Anterior cingulate cortex (tissue), 58 donors: ENCODE measurements around the gene KCNE1.

Experiments
- DNase-seq, 58 donors: peaks; one replicate each; lab custom pipeline; 2025; lab: John Stamatoyannopoulos, UW

The KCNE1 gene

DNA sequence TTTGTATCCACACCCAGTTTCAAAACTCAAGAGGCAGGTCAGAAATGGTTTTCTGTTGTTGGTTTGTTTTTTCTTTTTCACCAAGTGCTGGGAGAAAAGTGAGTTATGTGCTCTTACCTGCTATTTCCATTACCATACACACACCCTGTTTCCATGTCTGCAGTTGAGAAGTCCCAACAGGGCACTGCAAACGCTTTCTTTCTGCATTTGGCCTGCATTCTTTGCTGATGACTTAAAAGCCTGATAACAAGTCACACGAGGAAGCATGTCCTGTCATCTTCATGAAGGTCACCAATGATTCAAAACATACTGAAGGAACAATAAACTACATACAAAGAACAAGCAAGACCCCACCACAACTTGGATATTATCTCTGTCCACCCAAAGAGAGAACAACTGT is 24.8 kb upstream of the KCNE1 start:
- DNase-seq = no peak

DNA sequence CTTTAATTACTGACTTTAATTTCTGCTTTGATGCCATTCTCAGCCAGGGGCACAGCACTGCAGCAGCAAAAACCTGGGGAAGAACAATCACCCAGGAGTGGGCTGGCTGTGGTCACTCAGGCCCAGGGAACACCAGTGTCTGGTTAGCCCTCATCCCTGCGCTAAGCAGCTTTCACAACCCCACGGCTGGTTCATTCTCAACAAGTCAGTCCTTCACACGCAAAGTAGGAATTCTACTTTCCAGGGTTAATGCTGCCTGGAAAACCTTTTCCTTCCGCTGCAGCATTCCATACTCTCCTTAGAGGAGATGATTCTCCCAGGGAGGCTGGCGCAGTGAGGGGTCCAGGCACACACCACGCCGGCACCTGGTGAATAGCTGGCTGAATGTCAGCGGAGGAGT is 24.3 kb upstream of the KCNE1 start:
- no peak for DNase-seq

DNA sequence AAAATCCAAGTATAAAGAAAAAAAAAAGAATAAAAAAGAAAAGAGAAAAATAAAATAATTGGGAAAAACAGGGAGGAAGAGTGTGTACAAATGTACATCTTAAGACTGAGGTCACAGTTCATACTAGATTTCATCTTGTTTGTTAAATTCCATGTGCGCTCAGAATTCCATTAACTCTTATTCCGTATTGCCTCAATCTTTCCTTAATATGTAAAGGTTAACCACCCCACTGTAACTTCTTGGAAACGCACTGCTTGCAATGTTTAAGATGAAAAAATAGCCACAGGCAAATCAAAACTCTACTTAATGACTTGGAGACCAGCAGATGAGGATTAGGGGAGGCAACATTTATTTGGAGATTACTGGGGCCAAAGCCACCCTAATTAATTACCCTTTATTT is 23.9 kb upstream of the KCNE1 start:
- DNase-seq = no peak

DNA sequence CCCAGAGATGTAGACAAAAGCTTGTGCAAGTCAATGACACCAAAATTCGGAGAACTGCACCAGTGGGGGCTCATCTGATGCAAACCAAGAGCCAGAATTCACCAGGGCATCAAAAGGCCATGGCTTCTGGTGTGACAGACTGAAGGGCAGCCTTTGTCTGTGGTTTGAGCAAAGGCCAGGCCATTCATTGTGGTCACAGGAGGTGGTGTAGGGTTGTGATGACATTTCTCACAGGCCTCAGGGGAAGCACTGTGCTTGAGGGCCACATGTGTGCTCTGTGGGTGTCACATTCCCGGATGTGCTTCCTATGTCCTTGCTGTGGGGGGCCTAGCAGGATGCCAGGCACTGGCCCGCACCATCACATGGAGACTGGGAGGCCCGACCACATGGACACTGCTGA is 22.5 kb upstream of the KCNE1 start:
- peak in 32 of 58 donors; percentile 8 to 80 (median 29) for DNase-seq

DNA sequence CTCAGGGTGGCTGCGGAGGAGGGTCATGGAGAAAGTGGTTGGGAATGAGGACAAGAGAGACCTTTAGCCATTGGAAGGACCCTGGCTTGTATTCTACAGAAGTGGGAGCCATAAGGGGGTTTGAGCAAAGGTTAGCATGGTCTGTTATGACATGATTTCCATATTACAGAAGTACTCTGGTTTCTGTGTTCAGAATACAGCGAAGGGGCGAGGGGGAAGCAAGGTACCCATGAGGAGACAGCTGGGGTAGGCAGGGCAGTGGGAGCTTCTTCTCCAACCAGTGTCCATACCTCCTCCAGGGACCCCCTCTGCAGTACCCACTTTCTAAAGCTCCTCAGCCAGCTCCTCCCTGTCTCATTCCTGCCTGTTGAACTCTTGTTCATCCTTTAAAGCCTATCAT is 21.9 kb upstream of the KCNE1 start:
- no peak for DNase-seq

DNA sequence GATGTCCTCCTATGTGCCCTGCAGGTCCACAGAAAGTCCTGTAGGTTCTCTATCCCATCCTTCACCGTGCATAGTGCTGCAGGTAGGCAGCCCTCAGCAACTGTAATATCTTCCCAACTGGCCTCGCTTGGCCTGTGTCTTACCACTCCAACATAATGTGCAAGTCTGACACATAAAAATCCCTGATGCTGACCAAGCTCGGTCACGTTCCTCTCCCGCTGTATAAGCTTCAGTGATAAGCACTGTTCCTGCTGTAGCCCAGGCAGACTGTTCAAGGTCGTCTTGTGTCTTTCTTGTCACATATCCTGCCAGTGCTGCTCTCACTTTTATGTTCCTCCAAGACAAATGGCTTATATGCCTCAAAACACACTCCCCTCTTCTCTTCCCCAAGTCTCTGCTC is 19.4 kb upstream of the KCNE1 start:
- no peak for DNase-seq

DNA sequence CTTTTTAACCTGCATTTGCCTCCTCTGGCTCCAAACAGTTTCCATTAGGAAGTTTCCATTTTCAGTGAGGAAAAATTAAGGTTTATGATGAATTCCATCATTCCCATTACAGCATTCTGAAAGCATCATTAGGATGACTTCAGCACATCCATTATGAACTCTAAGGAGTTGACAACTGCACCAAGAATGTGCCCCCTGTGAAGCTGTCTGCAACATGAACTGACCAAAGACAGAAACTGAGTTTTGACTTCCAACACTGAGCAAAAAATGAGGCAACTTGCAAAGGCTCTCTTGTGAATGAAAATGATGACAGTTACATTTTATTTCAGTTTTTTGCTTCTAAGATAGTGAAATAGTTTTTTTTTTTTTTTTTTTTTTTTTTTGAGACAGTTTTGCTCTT is 18.3 kb upstream of the KCNE1 start:
- no peak for DNase-seq

DNA sequence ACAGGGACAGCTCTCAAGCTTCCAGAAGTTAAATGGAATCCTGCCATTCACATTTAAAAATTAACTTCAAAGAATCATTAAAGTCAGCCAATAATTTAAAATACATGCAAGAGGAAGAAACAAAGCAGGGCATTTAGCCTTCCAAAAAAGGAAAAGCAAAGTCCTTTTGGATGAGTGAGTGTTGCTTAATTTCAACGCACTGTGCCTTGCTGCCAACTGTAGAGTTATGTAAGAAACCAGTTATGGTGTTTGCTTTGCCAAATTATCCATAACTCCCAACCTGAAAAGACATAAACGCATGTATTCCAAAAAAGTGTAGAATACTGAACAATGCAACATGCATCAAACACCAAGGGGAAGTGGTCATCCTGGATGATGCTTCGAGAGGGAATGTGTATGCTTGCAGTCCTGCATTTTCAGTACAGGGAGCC is 16.1 kb upstream of the KCNE1 start:
- DNase-seq = peak in 5 of 58 donors; percentile 3 to 34 (median 12)

DNA sequence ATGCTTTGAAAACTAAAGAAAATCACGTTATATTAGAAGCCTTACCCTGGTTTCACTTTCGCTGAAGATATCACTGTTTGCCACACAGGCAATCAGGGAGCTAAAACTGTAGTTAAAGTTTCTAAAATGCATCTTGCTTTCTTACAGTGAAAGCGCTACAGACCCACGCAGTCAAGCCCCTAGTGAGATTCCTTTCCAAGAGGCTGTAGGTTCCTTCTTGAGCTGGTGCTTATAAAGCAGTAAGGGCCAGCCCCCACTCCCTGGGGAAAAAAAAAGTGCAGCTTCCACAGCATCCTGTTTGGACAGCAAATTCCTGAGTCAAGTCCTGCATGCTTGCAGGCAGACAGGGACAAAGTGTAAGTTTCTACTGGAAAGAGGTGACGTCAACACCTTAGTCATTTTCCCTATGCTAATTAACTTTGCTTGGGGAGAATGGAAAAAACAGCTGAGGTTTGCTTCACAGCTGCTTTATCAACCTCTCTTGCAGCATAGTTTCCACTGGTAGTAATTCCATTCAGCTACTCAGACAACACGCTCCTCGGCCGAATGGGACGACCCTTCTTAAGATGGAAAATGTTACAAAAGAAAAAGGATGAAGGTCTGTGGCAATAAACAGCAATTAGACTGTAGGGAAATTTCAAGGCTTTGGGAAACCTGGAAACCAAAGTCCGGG is 14.7 kb upstream of the KCNE1 start:
- peak in 14 of 58 donors; percentile 6 to 57 (median 15) for DNase-seq

DNA sequence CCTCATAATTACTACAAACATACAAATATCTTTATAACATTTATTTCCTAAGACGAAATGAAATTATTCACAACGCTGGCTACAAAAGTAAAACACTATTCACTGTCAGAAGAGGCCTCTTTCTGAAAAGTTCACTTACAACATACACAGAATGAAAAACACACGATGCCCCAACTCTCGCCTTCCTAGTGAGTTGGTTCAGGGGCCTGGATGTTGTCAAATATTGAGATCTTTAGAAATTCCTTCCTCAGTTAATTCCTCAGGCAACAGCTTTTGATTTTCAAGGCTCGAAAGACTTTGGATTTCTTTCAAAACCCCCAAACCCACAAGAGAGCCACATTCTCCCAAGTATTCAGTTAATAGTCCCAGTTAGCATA is 14.2 kb upstream of the KCNE1 start:
- DNase-seq = no peak

DNA sequence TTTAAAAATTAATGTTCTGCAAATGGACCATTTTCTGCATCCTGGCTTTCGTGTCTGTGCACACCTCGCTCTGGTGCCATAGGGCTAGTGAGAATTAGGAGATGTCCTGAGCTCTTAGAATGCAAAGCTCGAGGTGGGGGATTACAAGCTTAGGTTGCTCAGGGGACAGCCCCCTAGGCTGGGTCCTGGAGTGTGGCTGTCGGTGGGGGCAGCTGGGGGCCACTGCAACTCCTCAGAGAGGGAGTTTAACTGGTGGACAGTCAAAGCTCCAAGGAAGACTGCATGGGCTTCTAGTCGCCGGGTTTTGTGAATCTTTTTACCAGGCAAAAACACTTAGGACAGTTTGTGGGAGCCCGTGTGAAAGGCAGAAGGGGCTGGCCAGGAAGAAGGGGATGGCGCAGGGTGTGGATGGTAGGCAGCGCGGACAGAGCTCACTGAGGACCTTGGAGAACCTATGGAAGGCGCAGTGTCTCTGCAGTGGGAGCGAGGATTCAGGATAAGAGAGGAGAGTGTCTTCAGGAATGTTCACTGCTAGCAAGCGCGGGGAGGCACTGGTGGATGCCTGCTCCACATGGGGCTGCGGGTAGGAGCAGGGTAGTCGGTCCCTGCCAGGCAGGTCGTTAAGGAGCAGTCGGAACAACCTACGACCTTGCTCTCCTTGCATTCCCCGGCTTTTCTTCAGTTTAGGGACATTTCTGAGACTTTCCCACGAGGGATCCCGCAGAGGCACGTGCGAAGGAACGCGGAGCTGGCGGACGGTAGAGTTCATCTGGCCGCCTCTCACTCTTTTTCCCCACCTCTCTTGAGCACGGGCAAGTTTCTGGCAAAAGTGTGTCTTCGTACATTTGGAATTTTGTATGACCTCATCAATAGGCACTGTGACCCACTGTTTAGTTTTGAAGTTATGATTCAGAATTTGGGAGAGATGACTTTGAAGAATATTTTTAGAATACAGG is 12.9 kb upstream of the KCNE1 start:
- DNase-seq = no peak

DNA sequence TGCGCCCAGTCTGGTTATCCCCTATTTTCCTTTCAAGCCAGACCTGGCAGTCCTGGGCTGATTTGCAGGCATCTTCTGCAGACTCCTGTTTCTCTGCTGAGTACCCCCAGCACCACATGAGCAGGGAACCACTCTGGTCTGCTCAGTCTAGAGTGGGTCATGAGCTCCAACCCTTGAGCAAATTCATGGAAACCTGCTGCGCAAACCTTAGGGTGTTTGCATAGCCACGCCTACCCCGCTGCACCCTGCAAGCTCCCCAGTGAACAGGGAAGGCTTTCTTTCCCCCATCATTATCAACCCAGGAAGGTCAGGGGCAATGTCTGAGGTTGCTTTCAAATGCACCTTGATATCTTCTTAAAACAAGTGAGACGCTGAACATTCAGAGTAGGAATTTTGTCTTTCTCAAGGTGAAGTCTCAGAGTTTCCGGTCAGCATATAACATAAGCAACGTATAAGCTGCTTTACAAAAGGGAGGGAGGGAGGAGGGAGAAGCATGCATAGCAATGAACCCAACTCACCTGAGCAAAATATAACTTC is 11.1 kb upstream of the KCNE1 start:
- no peak for DNase-seq

DNA sequence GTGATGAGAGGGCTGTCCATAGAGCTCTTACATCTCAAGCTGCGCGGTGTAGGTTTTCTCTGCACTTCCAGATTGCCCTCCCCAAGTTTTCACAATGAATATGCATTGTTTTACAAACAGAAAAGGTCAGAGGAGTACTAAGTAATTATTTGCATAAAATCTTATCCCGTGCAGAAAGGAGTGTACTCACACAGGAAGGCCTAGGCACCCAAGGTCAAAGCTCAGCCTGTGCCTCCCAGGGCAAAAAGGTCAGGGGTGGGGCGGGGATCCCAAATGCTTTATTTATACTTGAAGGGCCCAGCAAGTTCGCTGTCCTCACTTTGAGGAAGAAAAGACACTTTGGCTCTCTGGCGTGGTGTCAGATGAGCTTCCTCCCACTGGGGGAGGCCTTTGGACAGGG is 10.3 kb upstream of the KCNE1 start:
- DNase-seq = no peak

DNA sequence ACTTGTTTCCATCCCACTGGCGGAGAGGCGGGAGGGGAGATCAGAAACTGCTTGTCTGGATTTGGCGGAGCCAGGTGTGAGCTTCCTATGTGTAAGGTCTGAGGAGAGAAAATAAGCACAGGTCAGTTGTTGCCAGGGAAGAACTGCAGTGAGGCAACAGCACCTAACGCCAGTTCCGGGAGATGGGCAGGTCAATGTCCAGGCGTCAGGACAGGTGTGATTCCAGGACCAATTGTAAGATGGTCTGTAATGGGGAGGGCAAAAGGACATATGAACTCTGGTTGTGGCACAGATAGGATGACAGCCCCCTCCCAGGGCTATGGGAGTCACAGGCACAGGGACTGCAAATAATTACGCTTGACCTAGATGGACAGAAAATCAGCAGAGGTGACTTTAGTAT is 9.6 kb upstream of the KCNE1 start:
- no peak for DNase-seq

DNA sequence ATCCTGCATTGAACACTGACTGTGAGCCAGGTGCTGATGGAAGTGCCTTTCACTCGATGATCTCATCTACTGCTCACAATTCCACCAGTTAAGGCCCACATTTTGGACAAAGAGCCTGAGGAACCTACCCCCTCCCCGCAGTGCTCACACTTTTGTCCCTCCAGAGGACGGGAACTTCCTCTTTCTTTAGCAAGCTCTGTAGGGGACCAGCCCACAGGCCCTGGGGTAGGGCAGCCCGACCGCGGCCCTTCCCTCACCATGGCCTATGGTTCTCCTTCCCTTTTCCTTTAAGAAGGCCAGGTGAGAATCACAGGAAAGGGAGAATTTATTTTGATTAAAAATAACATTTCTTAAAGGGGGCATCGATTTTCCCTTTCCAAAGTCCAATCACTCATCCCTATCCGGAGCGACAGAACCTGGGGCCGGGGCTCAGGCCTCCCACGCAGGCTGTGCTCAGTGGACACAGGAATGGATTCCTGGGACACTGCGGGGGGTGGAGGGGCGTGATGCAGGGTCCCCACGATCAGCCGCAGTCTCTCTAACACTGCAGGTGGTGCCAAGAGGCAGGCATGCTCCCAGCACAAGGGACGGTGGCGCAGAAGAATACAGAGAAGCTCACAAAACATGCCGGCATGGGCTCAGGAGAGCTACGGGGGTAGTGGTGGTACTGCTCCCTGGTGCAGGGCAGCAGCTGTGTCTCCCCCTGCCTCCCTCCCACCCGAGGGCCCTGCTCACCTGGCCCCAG is 8.9 kb upstream of the KCNE1 start:
- no peak for DNase-seq

DNA sequence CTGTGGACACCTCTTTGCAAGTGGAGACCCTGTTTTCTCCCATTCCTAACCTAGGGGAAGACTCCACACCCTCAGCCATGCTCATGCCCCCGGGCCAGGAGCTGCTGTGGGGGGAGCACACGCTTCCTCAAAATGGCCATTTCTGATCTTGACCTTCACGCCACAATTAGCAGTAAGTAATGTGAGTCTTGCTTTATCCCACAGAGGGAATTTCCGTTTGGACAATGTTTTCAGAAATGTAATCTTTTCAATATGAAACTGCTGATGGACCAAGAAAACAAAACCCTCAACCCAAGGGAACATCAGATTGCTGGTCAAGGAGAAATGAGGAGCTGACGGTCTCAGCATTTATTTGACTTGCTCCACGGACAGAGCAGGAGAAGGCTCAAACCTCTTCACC is 8.3 kb upstream of the KCNE1 start:
- DNase-seq = no peak

DNA sequence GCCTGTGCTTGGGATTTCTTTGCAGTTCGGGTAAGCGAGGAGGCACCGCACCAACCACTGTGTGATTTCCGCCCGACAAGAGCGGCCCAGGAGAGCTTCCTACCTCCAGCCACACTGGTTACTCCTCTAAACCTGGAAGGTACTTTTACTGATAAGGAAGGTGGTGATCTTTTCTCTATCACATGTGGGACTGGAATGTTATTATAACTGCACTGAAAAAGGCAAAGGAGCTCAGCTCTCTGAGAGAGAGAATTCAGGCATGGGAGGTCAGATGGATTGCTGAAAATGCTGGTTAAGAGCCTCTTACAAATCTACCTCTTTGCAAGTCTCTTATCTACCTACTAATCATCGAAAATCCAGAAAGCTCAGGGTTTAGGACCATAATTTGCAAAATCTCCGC is 7.7 kb upstream of the KCNE1 start:
- no peak for DNase-seq

DNA sequence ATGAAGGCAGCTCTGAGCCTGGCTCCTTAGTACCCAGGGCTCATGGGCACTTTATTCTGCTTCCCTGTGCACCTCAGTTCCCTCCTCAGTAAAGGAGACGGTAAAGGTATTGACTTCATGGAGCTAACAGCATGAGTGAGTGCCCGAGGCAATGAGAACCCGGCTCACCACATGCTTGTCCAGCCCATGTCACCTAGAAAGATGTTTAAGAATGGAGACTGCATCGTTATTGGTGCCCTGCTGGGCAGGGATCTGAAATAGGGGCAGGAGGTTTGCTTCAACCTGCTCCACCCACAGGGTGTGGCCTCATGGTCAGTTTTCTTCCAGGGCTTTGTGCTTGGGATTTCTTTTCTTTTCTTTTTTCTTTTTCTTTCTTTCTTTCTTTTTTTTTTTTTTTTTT is 7.0 kb upstream of the KCNE1 start:
- no peak for DNase-seq

DNA sequence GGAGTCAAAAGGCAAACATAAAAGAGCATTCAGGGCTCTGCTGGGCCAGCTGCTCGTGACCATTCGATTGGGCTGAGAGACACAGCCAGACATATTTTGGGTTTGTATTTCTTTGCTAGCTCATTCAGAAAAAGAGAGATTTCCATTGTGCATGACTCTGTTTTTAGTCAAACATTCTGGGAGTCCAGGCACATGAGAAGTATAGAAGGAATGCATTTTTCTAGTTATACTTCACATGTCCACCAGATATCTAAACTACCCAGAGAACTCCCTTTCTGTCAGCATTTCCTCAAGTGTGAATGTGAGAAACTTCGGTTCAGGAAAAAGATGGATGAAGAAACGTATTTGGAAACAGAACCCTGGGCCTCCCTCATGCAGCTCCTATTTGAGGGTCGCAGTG is 6.3 kb upstream of the KCNE1 start:
- no peak for DNase-seq

DNA sequence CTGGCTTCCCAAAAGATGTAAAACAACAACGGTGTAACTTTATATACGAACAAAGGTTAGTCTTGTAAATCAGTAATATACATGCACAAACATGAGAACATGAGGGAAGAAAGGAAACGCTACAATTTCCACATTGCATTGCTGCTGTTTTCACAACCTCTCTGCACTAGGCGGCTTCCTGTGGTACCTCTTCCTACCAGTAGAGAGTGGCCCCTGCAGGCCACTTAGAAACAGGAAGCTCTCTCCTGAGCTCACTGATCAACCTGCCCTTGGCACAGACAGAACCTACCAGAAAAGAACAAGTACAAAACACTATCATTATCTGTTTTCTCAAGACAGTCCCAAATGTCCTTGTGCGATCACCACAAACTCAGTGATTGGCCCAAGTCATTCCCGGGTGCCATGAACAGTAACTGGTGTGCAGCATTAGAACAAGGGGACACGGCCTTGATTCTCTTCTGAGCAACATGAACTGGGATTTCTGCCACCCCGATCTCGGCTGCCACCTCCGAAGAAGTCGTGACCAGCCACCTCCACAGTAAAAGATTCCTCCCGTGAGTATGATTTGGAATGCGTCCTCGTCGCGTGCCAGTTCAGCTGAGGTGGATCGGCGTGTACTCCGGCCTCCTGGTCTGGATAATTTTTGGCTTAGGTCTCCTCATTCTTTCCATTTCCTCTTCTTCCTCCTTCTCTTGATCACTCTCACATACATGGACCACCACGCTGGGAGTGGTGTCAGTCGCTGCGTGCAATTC is 5.7 kb upstream of the KCNE1 start:
- no peak for DNase-seq
